KMS-11 (cell line): Measurements from ENCODE around the gene TTF1.

ENCODE experiments used
- H2AFZ ChIP-seq: fragments of 200-600 bp; sonication (generic); 2 replicates; pipeline ENCODE4 v1.6.1; 2016; ENCODE audit warnings: antibody characterized with exemption, mixed run types, low read depth
- H3K27ac ChIP-seq: fragments of 200-600 bp; sonication (generic); 2 replicates; pipeline ENCODE4 v1.6.1; 2016; ENCODE audit warnings: mild to moderate bottlenecking, mixed run types
- H3K27me3 ChIP-seq: fragments of 200-600 bp; sonication (generic); 2 replicates; pipeline ENCODE4 v1.6.1; 2017; ENCODE audit warnings: mild to moderate bottlenecking, low read depth, mixed run types, moderate library complexity; ENCODE audit not compliant: insufficient read depth
- H3K36me3 ChIP-seq: fragments of 200-600 bp; sonication (generic); 2 replicates; pipeline ENCODE4 v1.6.1; 2017; ENCODE audit warnings: mild to moderate bottlenecking, mixed run types; ENCODE audit not compliant: insufficient read depth
- H3K4me1 ChIP-seq: fragments of 200-600 bp; sonication (generic); 2 replicates; pipeline ENCODE4 v1.6.1; 2016; ENCODE audit warnings: mild to moderate bottlenecking, low read depth, mixed run types; ENCODE audit not compliant: poor library complexity, severe bottlenecking
- H3K4me2 ChIP-seq: fragments of 200-600 bp; sonication (generic); 2 replicates; pipeline ENCODE4 v1.7.0; 2016; ENCODE audit warnings: mild to moderate bottlenecking, mixed run types
- H3K4me3 ChIP-seq: fragments of 200-600 bp; sonication (generic); IDR thresholded peaks from 2 replicates; pipeline ENCODE4 v1.6.1; 2017; ENCODE audit warnings: low read depth, low read length, mixed read lengths; ENCODE audit not compliant: insufficient read depth
- H3K79me2 ChIP-seq: fragments of 200-600 bp; sonication (generic); 2 replicates; pipeline ENCODE4 v1.6.1; 2016; ENCODE audit warnings: low read depth, mixed run types; ENCODE audit not compliant: insufficient read depth
- H3K9ac ChIP-seq: fragments of 200-600 bp; sonication (generic); 2 replicates; pipeline ENCODE4 v1.6.1; 2016; ENCODE audit warnings: mild to moderate bottlenecking, mixed run types
- H4K20me1 ChIP-seq: fragments of 200-600 bp; sonication (generic); 2 replicates; pipeline ENCODE4 v1.6.1; 2016; ENCODE audit warnings: mild to moderate bottlenecking, mixed run types; ENCODE audit not compliant: insufficient read depth
- TF ChIP-seq, protein P1 (sequence below): fragments of 200-600 bp; sonication (generic); conservative IDR thresholded peaks from 2 replicates; pipeline ENCODE4 v1.6.1; 2017; ENCODE audit warnings: low read depth, mild to moderate bottlenecking, antibody characterized with exemption, low read length, moderate library complexity, mixed read lengths

The TTF1 gene

DNA sequence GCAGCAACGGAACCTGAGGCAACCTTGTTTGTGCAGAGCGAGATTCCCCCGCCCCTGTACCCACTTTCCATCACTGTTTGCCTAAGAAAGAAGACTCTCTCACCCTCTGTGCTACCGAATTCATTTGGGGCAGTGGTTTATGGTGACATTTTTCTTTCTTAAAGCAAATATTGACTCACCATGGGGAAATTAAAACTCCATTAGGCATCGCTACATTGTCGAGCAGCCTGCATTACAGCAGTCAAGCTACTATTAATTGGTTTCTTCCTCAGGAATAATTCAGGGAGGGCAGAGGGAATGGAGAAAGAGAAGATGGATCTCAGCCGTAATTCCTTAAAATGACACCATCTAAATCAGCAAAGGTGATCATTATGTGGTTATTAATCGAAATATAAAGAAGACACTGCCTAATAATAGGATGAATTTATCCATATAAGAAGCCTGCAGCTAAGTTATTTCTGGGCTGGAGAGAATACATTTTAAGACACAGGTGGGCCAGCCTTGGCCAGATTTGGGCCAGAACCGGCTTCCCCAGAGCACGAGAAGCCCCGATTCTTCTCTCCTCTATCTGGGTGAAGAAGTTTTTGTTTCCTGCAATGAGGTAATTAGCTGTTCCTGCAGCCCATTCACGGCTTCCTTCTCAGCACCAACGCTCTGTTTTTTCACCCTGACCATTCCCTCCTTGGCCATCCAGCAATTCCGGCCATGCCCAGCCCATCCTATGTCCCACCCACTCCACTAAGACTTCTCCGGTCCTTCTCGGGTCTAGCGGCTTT, 20.2 kb upstream of the TTF1 start:
- H3K4me3 ChIP-seq = no peak overlapping the region
- no peaks in the 10 kb centered on the region for H4K20me1 ChIP-seq
- H3K36me3 ChIP-seq = no peaks in the 10 kb centered on the region
- H3K9ac ChIP-seq = no peak overlapping the region
- no peak overlapping the region for H2AFZ ChIP-seq
- no peak overlapping the region for H3K4me2 ChIP-seq
- TF ChIP-seq, protein P1, sequence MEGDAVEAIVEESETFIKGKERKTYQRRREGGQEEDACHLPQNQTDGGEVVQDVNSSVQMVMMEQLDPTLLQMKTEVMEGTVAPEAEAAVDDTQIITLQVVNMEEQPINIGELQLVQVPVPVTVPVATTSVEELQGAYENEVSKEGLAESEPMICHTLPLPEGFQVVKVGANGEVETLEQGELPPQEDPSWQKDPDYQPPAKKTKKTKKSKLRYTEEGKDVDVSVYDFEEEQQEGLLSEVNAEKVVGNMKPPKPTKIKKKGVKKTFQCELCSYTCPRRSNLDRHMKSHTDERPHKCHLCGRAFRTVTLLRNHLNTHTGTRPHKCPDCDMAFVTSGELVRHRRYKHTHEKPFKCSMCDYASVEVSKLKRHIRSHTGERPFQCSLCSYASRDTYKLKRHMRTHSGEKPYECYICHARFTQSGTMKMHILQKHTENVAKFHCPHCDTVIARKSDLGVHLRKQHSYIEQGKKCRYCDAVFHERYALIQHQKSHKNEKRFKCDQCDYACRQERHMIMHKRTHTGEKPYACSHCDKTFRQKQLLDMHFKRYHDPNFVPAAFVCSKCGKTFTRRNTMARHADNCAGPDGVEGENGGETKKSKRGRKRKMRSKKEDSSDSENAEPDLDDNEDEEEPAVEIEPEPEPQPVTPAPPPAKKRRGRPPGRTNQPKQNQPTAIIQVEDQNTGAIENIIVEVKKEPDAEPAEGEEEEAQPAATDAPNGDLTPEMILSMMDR = no peak
- H3K27ac ChIP-seq = no peak overlapping the region
- no peaks in the 10 kb centered on the region for H3K79me2 ChIP-seq
- H3K27me3 ChIP-seq = peaks cover 48% of the 10 kb centered on the region
- H3K4me1 ChIP-seq = no peaks in the 10 kb centered on the region

DNA sequence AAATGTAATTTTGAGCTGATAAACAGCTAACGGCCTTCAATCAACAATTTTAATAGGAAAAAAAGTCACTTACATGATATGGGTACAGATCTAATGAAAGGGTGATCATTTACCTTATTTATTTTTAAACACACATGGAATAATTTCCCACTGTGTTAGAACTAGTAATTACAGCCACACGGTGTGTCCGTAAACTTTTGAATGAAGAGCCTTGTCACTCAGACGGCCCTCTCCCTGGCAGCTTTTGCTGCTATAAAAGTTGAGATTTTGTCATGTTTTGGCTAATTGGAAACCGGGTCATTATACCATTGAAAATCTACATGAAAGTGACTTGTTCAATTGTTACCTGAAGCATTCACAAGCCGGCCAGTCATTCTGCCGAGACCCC, 19.0 kb upstream of the TTF1 start:
- Histone ChIP-seq H3K36me3 (no peaks in the 10 kb centered on the region), H3K4me2 (no peak overlapping the region), H3K79me2 (no peaks in the 10 kb centered on the region), H3K27me3 (peaks cover 46% of the 10 kb centered on the region), H3K4me3 (no peak overlapping the region), H2AFZ (no peak overlapping the region), H3K27ac (no peak overlapping the region), H4K20me1 (no peaks in the 10 kb centered on the region), H3K9ac (no peak overlapping the region), H3K4me1 (no peaks in the 10 kb centered on the region)
- TF ChIP-seq, protein P1 = no peak

DNA sequence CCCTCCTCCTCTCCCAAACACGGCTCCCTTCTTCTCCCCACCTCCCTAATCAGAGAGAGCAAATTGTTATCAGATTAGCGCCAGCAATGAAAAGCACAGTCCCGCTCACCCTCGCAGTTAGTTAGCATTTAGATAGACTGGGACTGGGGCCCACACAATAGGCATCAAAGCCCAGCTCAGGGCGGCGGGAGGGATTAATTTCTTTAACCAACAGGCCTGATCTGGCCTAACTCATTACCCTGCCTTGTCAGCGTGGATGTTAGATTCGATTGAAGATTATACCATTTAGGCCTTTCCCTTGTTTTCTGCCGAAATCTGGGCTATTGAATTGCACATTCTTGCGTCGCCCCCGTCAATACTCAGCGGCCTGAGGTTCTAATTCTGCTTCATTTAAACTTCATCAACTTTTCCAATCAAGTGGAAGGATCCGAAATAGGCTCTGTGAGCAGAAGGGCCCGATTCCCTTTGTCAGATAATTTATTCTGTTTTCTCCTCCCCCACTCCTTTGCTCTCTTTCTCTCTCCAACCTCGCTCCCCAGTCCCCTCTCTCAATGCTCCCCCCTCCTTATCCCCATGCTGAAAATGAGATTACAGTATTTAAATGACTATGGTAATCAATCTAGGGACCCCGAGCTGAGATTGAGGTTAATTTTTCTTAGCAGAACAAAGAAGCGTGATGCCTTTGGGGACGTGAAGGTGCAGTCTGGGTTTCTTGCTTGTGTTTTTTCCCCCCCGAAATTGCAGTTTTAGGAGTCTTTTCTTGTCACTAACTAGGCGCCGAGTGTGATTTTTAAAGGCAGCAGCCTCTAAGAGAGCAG, 18.4 kb upstream of the TTF1 start:
- Histone ChIP-seq H2AFZ (no peak overlapping the region), H3K4me1 (no peaks in the 10 kb centered on the region), H3K9ac (no peak overlapping the region), H4K20me1 (no peaks in the 10 kb centered on the region), H3K36me3 (no peaks in the 10 kb centered on the region), H3K4me2 (no peak overlapping the region), H3K27ac (no peak overlapping the region), H3K79me2 (no peaks in the 10 kb centered on the region), H3K4me3 (no peak overlapping the region), H3K27me3 (peaks cover 43% of the 10 kb centered on the region)
- TF ChIP-seq, protein P1 = no peak

DNA sequence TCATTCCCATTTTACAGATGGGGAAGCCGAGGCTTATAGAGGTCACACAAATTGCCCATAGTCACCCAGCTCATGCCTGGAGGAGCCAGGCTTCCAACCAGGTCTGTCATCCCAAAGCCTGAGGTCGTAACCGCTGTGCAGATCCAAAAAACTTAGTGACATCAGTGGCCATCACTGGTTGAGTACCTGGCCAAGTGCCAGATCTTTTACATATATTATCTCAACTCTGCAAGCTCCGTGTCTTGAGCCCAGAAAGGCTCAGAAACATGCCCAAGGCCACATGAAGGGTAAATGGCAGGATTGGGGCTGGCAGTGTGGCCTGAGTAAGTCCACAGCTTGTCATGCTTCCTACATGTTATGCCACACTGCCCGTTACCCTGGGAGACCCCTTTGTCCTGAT, 16.9 kb upstream of the TTF1 start:
- Histone ChIP-seq H4K20me1 (no peaks in the 10 kb centered on the region), H3K36me3 (no peaks in the 10 kb centered on the region), H3K4me3 (no peak overlapping the region), H3K9ac (no peak overlapping the region), H3K4me2 (no peak overlapping the region), H3K27me3 (peaks cover 47% of the 10 kb centered on the region), H2AFZ (no peak overlapping the region), H3K4me1 (no peaks in the 10 kb centered on the region), H3K79me2 (no peaks in the 10 kb centered on the region), H3K27ac (no peak overlapping the region)
- TF ChIP-seq, protein P1 = no peak
